Endothelial cell of umbilical vein (primary cell): ENCODE data around the gene ZCCHC14. TPM values are rescaled to one million over a fixed set of nuclear protein-coding genes. Genes with fewer than 3 reads are reported as not detected.

ENCODE experiments used
- BruUV-seq: library from RNA; stranded (reverse); fragments of 400-500 nt; replicated peaks from 2 replicates; lab custom pipeline; 2021; lab: Mats Ljungman, UMichigan
- CTCF ChIA-PET: fragments of 300-600, 350-600 bp; sonication (Branson Sonifier 250); formaldehyde crosslinking; loops from one replicate; lab custom pipeline; 2021; ENCODE audit warnings: antibody characterized with exemption, inconsistent platforms; lab: Charles Lee
- POLR2A ChIA-PET: fragments of 300-600, 350-600 bp; sonication (Branson Sonifier 250); formaldehyde crosslinking; loops from one replicate; lab custom pipeline; 2021; ENCODE audit warnings: antibody characterized with exemption, inconsistent platforms; lab: Charles Lee
- DNase-seq: peaks from one replicate; pipeline ENCODE4 v3.0.0-alpha.2; 2011; ENCODE audit warnings: low read depth, low spot score
- FAIRE-seq: peaks from 2 replicates; lab custom pipeline; 2011; peaks lifted over from hg19 to GRCh38; lab: Jason Lieb, UNC
- H2AFZ ChIP-seq: 2 replicates; pipeline ENCODE4 v1.6.0; 2012; ENCODE audit warnings: low read depth, low read length, control low read depth, inconsistent platforms
- H3K27ac ChIP-seq: 2 replicates; pipeline ENCODE4 v1.5.1; 2011; ENCODE audit warnings: low read depth, mild to moderate bottlenecking, control low read depth, low read length, moderate library complexity; ENCODE audit not compliant: insufficient read depth
- H3K27me3 ChIP-seq, 2 experiments: 2 replicates each; pipeline versions ENCODE4 v1.6.0 to v1.6.1; 2011; ENCODE audit warnings: low read length in 2 of 2, mixed read lengths in 1 of 2; ENCODE audit not compliant: control insufficient read depth in 2 of 2, insufficient read depth in 2 of 2
- H3K36me3 ChIP-seq, 2 experiments: 2 replicates in 1 of 2; 3 replicates in 1 of 2; pipeline ENCODE4 v1.5.1; 2011; ENCODE audit warnings: low read length in 2 of 2, mild to moderate bottlenecking in 1 of 2, moderate library complexity in 1 of 2; ENCODE audit not compliant: control insufficient read depth in 2 of 2, insufficient read depth in 2 of 2; ENCODE audit errors: extremely low read depth in 1 of 2
- H3K4me1 ChIP-seq: 3 replicates; pipeline ENCODE4 v1.5.1; 2011; ENCODE audit warnings: mild to moderate bottlenecking, low read length; ENCODE audit not compliant: control insufficient read depth, insufficient read depth; ENCODE audit errors: extremely low read depth
- H3K4me2 ChIP-seq: 2 replicates; pipeline ENCODE4 v1.6.1; 2011; ENCODE audit warnings: low read length, control low read depth, mixed read lengths; ENCODE audit not compliant: insufficient read depth
- H3K4me3 ChIP-seq, 3 experiments: fragments of 200-600 bp in 1 of 3; sonication (generic), shearing (Covaris generic) in 1 of 3; replicated peaks in 1 of 3; 2 replicates each; pipeline ENCODE4 v1.5.1; 2011 to 2016; ENCODE audit warnings: control low read depth in 3 of 3, low read length in 3 of 3, mild to moderate bottlenecking in 2 of 3, inconsistent platforms in 1 of 3, low read depth in 1 of 3, moderate library complexity in 1 of 3; ENCODE audit not compliant: insufficient read depth in 1 of 3
- H3K79me2 ChIP-seq: 2 replicates; pipeline ENCODE4 v1.6.0; 2012; ENCODE audit warnings: low read length, inconsistent platforms; ENCODE audit not compliant: control insufficient read depth, insufficient read depth
- H3K9ac ChIP-seq: replicated peaks from 2 replicates; pipeline ENCODE3; 2011; ENCODE audit warnings: low read length, control low read depth; ENCODE audit not compliant: insufficient read depth; ENCODE audit errors: extremely low read depth
- H3K9me1 ChIP-seq: replicated peaks from 3 replicates; pipeline ENCODE4 v1.6.0; 2011; ENCODE audit warnings: mild to moderate bottlenecking, low read length; ENCODE audit not compliant: control insufficient read depth, insufficient read depth; ENCODE audit errors: extremely low read depth
- H3K9me3 ChIP-seq: replicated peaks from 2 replicates; pipeline ENCODE4 v1.5.1; 2012; ENCODE audit warnings: low read length, inconsistent platforms; ENCODE audit not compliant: control insufficient read depth, insufficient read depth
- H4K20me1 ChIP-seq: replicated peaks from 2 replicates; pipeline ENCODE3; 2011; ENCODE audit warnings: mild to moderate bottlenecking, low read length; ENCODE audit not compliant: control insufficient read depth, insufficient read depth; ENCODE audit errors: extremely low read depth
- CTCF ChIP-seq, 2 donors: IDR thresholded peaks; 1 replicate in 1 of 2; 2 replicates in 1 of 2; pipeline ENCODE4 v1.5.1; 2011; ENCODE audit warnings: low read length in 2 of 2, mild to moderate bottlenecking in 2 of 2, moderate library complexity in 2 of 2, control low read depth in 1 of 2, inconsistent platforms in 1 of 2, low read depth in 1 of 2; ENCODE audit not compliant: insufficient read depth in 1 of 2; ENCODE audit errors: extremely low read depth in 1 of 2
- EZH2 ChIP-seq: IDR thresholded peaks from 2 replicates; pipeline ENCODE4 v1.6.1; 2012; ENCODE audit warnings: borderline replicate concordance, low read depth, mild to moderate bottlenecking, moderate library complexity, low read length, inconsistent platforms; ENCODE audit not compliant: severe bottlenecking
- FOS ChIP-seq: IDR thresholded peaks from 2 replicates; pipeline ENCODE4 v1.6.1; 2011; ENCODE audit warnings: mild to moderate bottlenecking, low read length, moderate library complexity, borderline replicate concordance; ENCODE audit not compliant: insufficient read depth
- GATA2 ChIP-seq: IDR thresholded peaks from 2 replicates; pipeline ENCODE4 v1.7.0; 2011; ENCODE audit warnings: low read depth, mild to moderate bottlenecking, moderate library complexity, mixed read lengths, low read length; ENCODE audit not compliant: insufficient read length, insufficient read depth
- JUN ChIP-seq: IDR thresholded peaks from 2 replicates; pipeline ENCODE4 v1.6.1; 2011; ENCODE audit warnings: borderline replicate concordance, low read depth; ENCODE audit not compliant: insufficient read length, insufficient read depth
- MAX ChIP-seq: IDR thresholded peaks from 2 replicates; pipeline ENCODE4 v1.6.1; 2011; ENCODE audit not compliant: insufficient read depth, insufficient read length
- MYC ChIP-seq: IDR thresholded peaks from one replicate; pipeline ENCODE4 v1.6.1; 2011; ENCODE audit warnings: mild to moderate bottlenecking, low read depth, low read length
- POLR2A ChIP-seq: IDR thresholded peaks from 2 replicates; pipeline ENCODE4 v1.6.1; 2012; ENCODE audit warnings: low read depth, mild to moderate bottlenecking, control low read depth, low read length
- POLR2AphosphoS5 ChIP-seq: IDR thresholded peaks from 2 replicates; pipeline ENCODE4 v1.6.1; 2012; ENCODE audit warnings: low read depth, mild to moderate bottlenecking, control low read depth, low read length, moderate library complexity; ENCODE audit not compliant: insufficient read depth
- dilution Hi-C: fragments of 300-500 bp; cut with MboI; formaldehyde crosslinking; loops from one replicate; pipeline ENCODE4 v1.15.0; 2019; ENCODE audit warnings: low sequenced_read_pairs; ENCODE audit not compliant: extremely low pct_ligation_motif_present
- intact Hi-C: fragments of 100-400 bp; cut with micrococcal nuclease; formaldehyde crosslinking; loops from one replicate; pipeline ENCODE4 v1.10.0; 2022
- polyA plus RNA-seq, 4 experiments: library from polyadenylated mRNA; depleted of rRNA in 3 of 4; stranded (reverse) in 3 of 4; unstranded in 1 of 4; fragments of >200 nt; gene quantifications; 2 replicates each; pipeline versions ENCODE4 v1.2.1 to v1.2.3, GENCODE V29; 2011 to 2012; ENCODE audit warnings: missing spikeins in 1 of 4
- total RNA-seq: library from RNA; stranded (reverse); gene quantifications from 2 replicates; pipeline ENCODE4 v1.2.3, GENCODE V29; 2021

The ZCCHC14 gene
- total and polyA plus RNA-seq, 2 donors (not counting 3 experiments of a cell fraction or from before 2014, with no cell fraction given), result 9.5 to 30.9 TPM

GRCh38 chr16:87491522-87492290, 1.1 kb downstream of the ZCCHC14 start:
- H3K4me3 ChIP-seq, result peak overlapping the region; percentile 46 to 56 (median 46)
- no peaks in the 10 kb centered on the region for H3K9me3 ChIP-seq
- POLR2A ChIA-PET, result interaction anchor here (1.8 kb wide), 1 partner anchor 27 kb away, joined by 5 read pairs; no protein-coding TSS in a partner anchor
- H3K36me3 ChIP-seq, result no peaks in the 10 kb centered on the region
- CTCF ChIA-PET, result interaction anchor here (0.7 to 1.4 kb wide), 5 partner anchors 27 to 97 kb away, joined by 3 to 10 read pairs (median 4); no protein-coding TSS in a partner anchor
- TF ChIP-seq JUN, result no peak
- TF ChIP-seq POLR2AphosphoS5, result no peak
- no peak for TF ChIP-seq MAX
- no peak for TF ChIP-seq CTCF (IDR thresholded peaks at IDR 0.05; ENCODE audit: extremely low read depth in 1 of 2, insufficient read depth in 1 of 2, low read depth in 1 of 2, low read length in 2 of 2)
- no peak for TF ChIP-seq MYC
- no peak for TF ChIP-seq GATA2
- TF ChIP-seq FOS, result no peak
- no peak for TF ChIP-seq EZH2
- no peak for TF ChIP-seq POLR2A
- DNase-seq, result peak; percentile 50
- H3K27me3 ChIP-seq, result no peaks in the 10 kb centered on the region
- intact Hi-C loops (loop anchor here (2.0 to 5.0 kb wide), 3 partner anchors 75 to 99 kb away; partner anchors contain the start of gene MAP1LC3B), dilution Hi-C loops (no loop called here)
- no peaks in the 10 kb centered on the region for H3K9me1 ChIP-seq
- no peak overlapping the region for H2AFZ ChIP-seq
- peaks cover 28% of the 10 kb centered on the region for H3K4me1 ChIP-seq
- H4K20me1 ChIP-seq, result no peaks in the 10 kb centered on the region
- BruUV-seq, result no TSS peak
- no peak overlapping the region for H3K27ac ChIP-seq
- H3K4me2 ChIP-seq, result peak overlapping the region; percentile 71
- H3K79me2 ChIP-seq, result peaks cover 49% of the 10 kb centered on the region
- peak; percentile 74 for FAIRE-seq
- peak overlapping the region; percentile 31 for H3K9ac ChIP-seq
